ENCODE measurements around the gene UBALD1. TPM values are rescaled to one million over a fixed set of nuclear protein-coding genes. Genes with fewer than 3 reads are reported as not detected.

UBALD1 gene
- total and polyA plus RNA-seq, 2 experiments from 2014 or later = 6.1 to 25.7 TPM

DNA sequence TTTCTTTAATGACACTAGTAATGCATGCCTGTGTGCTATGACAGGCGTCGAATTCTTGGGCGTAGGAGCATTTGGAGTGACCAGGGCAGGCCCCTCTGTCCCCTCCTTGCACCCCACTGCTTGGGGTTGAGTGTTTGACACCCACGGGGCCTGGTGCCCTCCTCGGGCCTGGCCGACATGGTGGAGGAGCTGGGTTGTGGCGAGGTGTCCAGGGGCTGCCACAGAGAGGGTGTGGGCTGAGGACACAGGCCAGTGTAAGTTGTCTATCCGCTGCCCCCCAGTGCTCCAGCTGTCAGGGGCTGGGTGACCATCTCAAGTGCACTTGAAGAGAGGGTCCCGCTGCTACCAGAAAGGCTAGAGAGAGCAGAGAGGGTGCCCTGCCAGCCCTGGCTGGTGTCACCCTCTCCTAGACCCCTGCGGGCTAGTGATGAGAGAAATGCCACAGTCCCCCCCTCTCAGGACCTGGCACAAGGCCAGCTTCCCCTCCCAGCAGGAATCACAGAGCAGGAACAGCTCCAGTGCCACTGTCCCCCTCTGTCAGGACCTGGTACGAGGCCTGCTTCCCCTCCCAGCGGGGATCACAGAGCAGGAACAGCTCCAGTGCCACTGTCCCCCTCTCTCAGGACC, 40.4 kb upstream of the UBALD1 start:
- no peak for TF ChIP-seq EZH2phosphoT487 (IDR thresholded peaks at IDR 0.05; ENCODE audit: low read depth, severe bottlenecking, unreplicated experiment)
- TF ChIP-seq, protein P1, sequence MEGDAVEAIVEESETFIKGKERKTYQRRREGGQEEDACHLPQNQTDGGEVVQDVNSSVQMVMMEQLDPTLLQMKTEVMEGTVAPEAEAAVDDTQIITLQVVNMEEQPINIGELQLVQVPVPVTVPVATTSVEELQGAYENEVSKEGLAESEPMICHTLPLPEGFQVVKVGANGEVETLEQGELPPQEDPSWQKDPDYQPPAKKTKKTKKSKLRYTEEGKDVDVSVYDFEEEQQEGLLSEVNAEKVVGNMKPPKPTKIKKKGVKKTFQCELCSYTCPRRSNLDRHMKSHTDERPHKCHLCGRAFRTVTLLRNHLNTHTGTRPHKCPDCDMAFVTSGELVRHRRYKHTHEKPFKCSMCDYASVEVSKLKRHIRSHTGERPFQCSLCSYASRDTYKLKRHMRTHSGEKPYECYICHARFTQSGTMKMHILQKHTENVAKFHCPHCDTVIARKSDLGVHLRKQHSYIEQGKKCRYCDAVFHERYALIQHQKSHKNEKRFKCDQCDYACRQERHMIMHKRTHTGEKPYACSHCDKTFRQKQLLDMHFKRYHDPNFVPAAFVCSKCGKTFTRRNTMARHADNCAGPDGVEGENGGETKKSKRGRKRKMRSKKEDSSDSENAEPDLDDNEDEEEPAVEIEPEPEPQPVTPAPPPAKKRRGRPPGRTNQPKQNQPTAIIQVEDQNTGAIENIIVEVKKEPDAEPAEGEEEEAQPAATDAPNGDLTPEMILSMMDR (IDR thresholded peaks at IDR 0.05; ENCODE audit: poor library complexity) = no peak
- TF ChIP-seq EZH2 (IDR thresholded peaks at IDR 0.05; ENCODE audit: borderline replicate concordance) = no peak
- Histone ChIP-seq H4K20me1 (ENCODE audit: insufficient read depth, poor library complexity, severe bottlenecking) (no peaks in the 10 kb centered on the region), H3K4me2 (no peak overlapping the region), H3K79me2 (peaks cover 21% of the 10 kb centered on the region), H3K36me3 (replicated peaks; ENCODE audit: insufficient read depth, low read depth) (no peaks in the 10 kb centered on the region), H3K9me3 (ENCODE audit: low read depth) (no peaks in the 10 kb centered on the region), H2AFZ (no peak overlapping the region), H3K27ac (peak overlapping the region; percentile 95), H3K27me3 (no peaks in the 10 kb centered on the region), H3K4me1 (ENCODE audit: insufficient read depth) (peaks cover 24% of the 10 kb centered on the region), H3K4me3 (no peak overlapping the region), H3K9me2 (replicated peaks; ENCODE audit: insufficient read depth) (no peaks in the 10 kb centered on the region)
- DNase-seq (ENCODE audit: low spot score) = no peak
- 95% methylated on average over 11 of the region's 12 CpGs for WGBS (ENCODE audit: low lambda C conversion rate, missing lambda C conversion rate)

DNA sequence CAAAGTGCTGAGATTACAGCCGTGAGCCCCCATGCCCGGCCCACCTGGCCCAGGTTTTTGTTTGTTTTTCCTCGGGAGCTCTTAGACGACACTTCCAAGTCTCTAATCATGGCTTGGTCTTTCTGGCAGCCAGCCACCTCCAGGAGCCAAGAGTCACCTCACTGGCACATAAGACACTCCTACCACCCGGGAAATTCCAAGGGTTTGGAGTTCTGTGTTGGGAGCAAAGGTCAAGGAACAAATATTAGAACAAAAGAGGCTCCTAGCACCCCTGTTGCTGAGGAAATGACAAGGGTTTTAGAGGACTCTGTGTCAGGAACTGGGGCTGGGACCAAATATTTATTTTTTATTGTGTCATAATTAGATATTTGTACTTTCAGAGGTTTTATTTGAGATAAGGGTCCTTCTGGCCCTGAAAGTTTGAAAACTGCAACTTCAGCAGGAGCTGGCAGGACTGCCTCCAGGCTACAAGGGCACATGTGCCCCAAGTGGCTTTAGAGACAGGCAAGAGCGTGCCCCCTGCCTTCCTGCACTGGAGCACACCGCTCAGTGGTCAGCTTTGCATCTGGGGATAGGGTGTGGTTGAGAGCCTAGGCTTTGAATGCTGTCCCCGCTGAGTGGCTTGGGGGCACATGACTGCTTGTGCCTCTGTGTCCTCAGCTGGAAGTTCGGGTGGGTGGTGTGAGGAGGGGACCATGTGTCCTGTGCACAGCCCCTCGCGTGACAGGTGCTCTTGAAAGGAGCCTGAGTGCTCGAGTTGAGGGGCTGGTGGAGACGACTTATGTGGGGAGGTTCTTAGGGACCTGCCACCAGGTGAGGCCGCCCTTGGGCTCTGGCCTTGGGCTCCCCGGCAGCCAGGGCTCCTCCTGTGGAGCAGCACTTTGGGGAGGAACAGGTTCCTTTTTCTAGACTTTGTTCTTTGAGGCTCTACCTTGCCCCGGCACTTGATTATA, 39.6 kb upstream of the UBALD1 start:
- H3K4me1 ChIP-seq (ENCODE audit: insufficient read depth) = peaks cover 24% of the 10 kb centered on the region
- H3K9me3 ChIP-seq (ENCODE audit: low read depth) = no peaks in the 10 kb centered on the region
- no peaks in the 10 kb centered on the region for H3K9me2 ChIP-seq (replicated peaks; ENCODE audit: insufficient read depth)
- no peaks in the 10 kb centered on the region for H3K36me3 ChIP-seq (replicated peaks; ENCODE audit: insufficient read depth, low read depth)
- no peak overlapping the region for H2AFZ ChIP-seq
- 78% methylated on average over 16 of the region's 16 CpGs for WGBS (ENCODE audit: low lambda C conversion rate, missing lambda C conversion rate)
- H4K20me1 ChIP-seq (ENCODE audit: insufficient read depth, poor library complexity, severe bottlenecking) = no peaks in the 10 kb centered on the region
- TF ChIP-seq EZH2 (IDR thresholded peaks at IDR 0.05; ENCODE audit: borderline replicate concordance) = no peak
- TF ChIP-seq, protein P1 (IDR thresholded peaks at IDR 0.05; ENCODE audit: poor library complexity) = no peak
- H3K4me3 ChIP-seq = no peak overlapping the region
- peaks cover 21% of the 10 kb centered on the region for H3K79me2 ChIP-seq
- peak; percentile 81 for DNase-seq (ENCODE audit: low spot score)
- no peaks in the 10 kb centered on the region for H3K27me3 ChIP-seq
- peak overlapping the region; percentile 95 for H3K27ac ChIP-seq
- peak overlapping the region; percentile 43 for H3K4me2 ChIP-seq

DNA sequence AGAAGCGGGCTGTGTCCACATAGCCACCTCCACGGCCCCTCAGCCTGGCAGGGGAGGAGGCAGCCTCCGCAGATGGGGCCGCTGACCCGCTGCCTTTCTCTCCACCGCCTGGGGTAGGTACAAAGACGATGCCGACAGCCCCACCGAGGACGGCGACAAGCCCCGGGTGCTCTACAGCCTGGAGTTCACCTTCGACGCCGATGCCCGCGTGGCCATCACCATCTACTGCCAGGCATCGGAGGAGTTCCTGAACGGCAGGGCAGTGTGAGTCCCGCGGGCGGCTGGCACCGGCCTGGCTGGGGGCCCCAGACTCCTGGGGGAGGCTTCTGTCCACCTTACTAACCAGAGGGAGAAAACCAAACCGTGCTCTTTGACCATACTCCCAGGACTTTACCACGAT, 37.9 kb upstream of the UBALD1 start:
- peaks cover 32% of the 10 kb centered on the region for H3K79me2 ChIP-seq
- H3K4me3 ChIP-seq = no peak overlapping the region
- no peak for DNase-seq (ENCODE audit: low spot score)
- H4K20me1 ChIP-seq (ENCODE audit: insufficient read depth, poor library complexity, severe bottlenecking) = no peaks in the 10 kb centered on the region
- peak overlapping the region; percentile 95 for H3K27ac ChIP-seq
- peaks cover 24% of the 10 kb centered on the region for H3K4me1 ChIP-seq (ENCODE audit: insufficient read depth)
- 97% methylated on average over 24 of the region's 25 CpGs for WGBS (ENCODE audit: low lambda C conversion rate, missing lambda C conversion rate)
- H3K27me3 ChIP-seq = no peaks in the 10 kb centered on the region
- TF ChIP-seq, protein P1 (IDR thresholded peaks at IDR 0.05; ENCODE audit: poor library complexity) = no peak
- TF ChIP-seq EZH2phosphoT487 (IDR thresholded peaks at IDR 0.05; ENCODE audit: low read depth, severe bottlenecking, unreplicated experiment) (no peak), EZH2 (IDR thresholded peaks at IDR 0.05; ENCODE audit: borderline replicate concordance) (no peak)
- no peaks in the 10 kb centered on the region for H3K9me3 ChIP-seq (ENCODE audit: low read depth)
- no peaks in the 10 kb centered on the region for H3K9me2 ChIP-seq (replicated peaks; ENCODE audit: insufficient read depth)
- peak overlapping the region; percentile 43 for H3K4me2 ChIP-seq
- H2AFZ ChIP-seq = no peak overlapping the region
- no peaks in the 10 kb centered on the region for H3K36me3 ChIP-seq (replicated peaks; ENCODE audit: insufficient read depth, low read depth)

Measured in hepatocyte (in vitro differentiated cells).